GM12878 (cell line): ENCODE measurements around the gene HOXC9.

Experiments used
- ATF3 ChIP-seq: IDR thresholded peaks from 2 replicates; pipeline ENCODE4 v1.6.1; 2011; ENCODE audit warnings: low read depth, mild to moderate bottlenecking, low read length, moderate library complexity, borderline replicate concordance; ENCODE audit errors: extremely low read depth
- EZH2 ChIP-seq: IDR thresholded peaks from 2 replicates; pipeline ENCODE4 v1.6.1; 2012; ENCODE audit warnings: low read depth, mild to moderate bottlenecking, control low read depth, inconsistent platforms, low read length, borderline replicate concordance; ENCODE audit not compliant: control insufficient read depth
- NFYB ChIP-seq: IDR thresholded peaks from 2 replicates; pipeline ENCODE4 v1.6.1; 2011; ENCODE audit warnings: low read depth, mild to moderate bottlenecking, low read length, improper control_type of control experiment, moderate library complexity; ENCODE audit not compliant: insufficient read depth
- POLR2A ChIP-seq: IDR thresholded peaks from 2 replicates; pipeline ENCODE4 v1.6.1; 2011; ENCODE audit warnings: low read depth, mild to moderate bottlenecking, low read length
- POLR2AphosphoS5 ChIP-seq: IDR thresholded peaks from 2 replicates; pipeline ENCODE4 v1.6.1; 2011; ENCODE audit warnings: mild to moderate bottlenecking, low read length, inconsistent platforms
- SMAD1 ChIP-seq: fragments of 450-650 bp; IDR thresholded peaks from 2 replicates; pipeline ENCODE4 v1.6.1; 2018; ENCODE audit warnings: mild to moderate bottlenecking, low read depth; ENCODE audit not compliant: partially characterized antibody
- SMC3 ChIP-seq: IDR thresholded peaks from 2 replicates; pipeline ENCODE4 v1.6.1; 2011; ENCODE audit warnings: low read length, improper control_type of control experiment, borderline replicate concordance
- TCF12 ChIP-seq: IDR thresholded peaks from 2 replicates; pipeline ENCODE4 v1.6.1; 2011; ENCODE audit warnings: low read depth, mild to moderate bottlenecking, low read length
- USF2 ChIP-seq: IDR thresholded peaks from 2 replicates; pipeline ENCODE4 v1.6.1; 2011; ENCODE audit warnings: low read depth, low read length, improper control_type of control experiment, borderline replicate concordance
- ZBTB11 ChIP-seq: fragments of 450-650 bp; formaldehyde crosslinking; IDR thresholded peaks from 2 replicates; pipeline ENCODE4 v1.5.0; 2022; ENCODE audit warnings: mild to moderate bottlenecking, missing genetic modification characterization
- ZZZ3 ChIP-seq: IDR thresholded peaks from 2 replicates; pipeline ENCODE4 v1.6.1; 2011; ENCODE audit warnings: low read depth; ENCODE audit not compliant: control insufficient read depth, insufficient read length
- TF ChIP-seq, protein P1 (sequence below), 3 experiments: IDR thresholded peaks in 2 of 3; conservative IDR thresholded peaks in 1 of 3; 2 replicates each; pipeline ENCODE4 v1.5.1; 2011; ENCODE audit warnings: low read depth in 3 of 3, low read length in 3 of 3, mild to moderate bottlenecking in 3 of 3, control low read depth in 2 of 3, moderate library complexity in 2 of 3, inconsistent platforms in 1 of 3, mixed read lengths in 1 of 3; ENCODE audit not compliant: control insufficient read depth in 2 of 3, insufficient read depth in 1 of 3; ENCODE audit errors: extremely low read depth in 1 of 3
- TF ChIP-seq, protein P2 (sequence below): fragments of 450-650 bp; IDR thresholded peaks from 2 replicates; pipeline ENCODE4 v1.6.1; 2016; ENCODE audit warnings: mild to moderate bottlenecking
- TF ChIP-seq, protein P3 (sequence below): fragments of 450-650 bp; formaldehyde crosslinking; IDR thresholded peaks from 2 replicates; pipeline ENCODE4 v1.4.0; 2020; ENCODE audit warnings: mild to moderate bottlenecking, moderate library complexity

DNA sequence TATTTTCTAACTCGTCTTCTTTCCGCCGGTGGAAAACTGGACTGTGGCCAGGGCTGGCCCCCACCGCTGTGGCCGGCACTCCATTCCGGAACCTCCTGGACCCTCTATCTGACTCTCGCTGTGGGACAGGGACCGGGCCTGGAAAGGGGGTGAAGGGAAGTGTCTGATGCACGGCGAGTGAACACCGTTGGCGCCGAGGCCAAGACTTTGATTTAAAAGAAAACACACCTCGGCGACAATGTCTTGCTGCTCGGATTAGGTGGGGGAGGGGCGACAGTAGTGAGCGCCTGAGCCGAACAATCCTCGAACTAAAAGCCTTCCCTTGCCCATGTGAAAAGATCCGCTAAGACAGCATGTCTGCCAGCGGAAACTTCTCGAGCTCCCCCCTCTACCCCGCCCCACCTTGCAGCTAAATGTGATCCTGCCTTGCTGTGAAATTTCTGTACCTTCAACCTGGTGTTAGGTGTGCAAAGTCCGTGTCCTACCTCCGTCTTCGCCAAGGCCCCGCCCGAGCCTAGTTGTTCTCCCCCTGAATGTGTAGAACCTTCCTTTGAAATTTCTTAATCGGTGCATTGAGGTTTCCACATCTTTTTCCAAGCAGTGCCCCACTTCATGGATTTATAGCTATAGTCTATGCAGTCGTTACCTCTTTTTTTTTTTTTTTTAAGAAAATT, 24.3 kb upstream of the HOXC9 start:
- TF ChIP-seq ZZZ3 (no peak), POLR2A (no peak), SMAD1 (no peak), POLR2AphosphoS5 (no peak), ZBTB11 (CRISPR knock-in tag) (no peak), ATF3 (no peak), USF2 (no peak), EZH2 (no peak), SMC3 (no peak), NFYB (no peak), TCF12 (no peak)
- TF ChIP-seq, protein P1, sequence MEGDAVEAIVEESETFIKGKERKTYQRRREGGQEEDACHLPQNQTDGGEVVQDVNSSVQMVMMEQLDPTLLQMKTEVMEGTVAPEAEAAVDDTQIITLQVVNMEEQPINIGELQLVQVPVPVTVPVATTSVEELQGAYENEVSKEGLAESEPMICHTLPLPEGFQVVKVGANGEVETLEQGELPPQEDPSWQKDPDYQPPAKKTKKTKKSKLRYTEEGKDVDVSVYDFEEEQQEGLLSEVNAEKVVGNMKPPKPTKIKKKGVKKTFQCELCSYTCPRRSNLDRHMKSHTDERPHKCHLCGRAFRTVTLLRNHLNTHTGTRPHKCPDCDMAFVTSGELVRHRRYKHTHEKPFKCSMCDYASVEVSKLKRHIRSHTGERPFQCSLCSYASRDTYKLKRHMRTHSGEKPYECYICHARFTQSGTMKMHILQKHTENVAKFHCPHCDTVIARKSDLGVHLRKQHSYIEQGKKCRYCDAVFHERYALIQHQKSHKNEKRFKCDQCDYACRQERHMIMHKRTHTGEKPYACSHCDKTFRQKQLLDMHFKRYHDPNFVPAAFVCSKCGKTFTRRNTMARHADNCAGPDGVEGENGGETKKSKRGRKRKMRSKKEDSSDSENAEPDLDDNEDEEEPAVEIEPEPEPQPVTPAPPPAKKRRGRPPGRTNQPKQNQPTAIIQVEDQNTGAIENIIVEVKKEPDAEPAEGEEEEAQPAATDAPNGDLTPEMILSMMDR (IDR thresholded peaks at IDR 0.05 in 2 of 3, conservative IDR thresholded peaks at IDR 0.05 in 1 of 3; ENCODE audit: control insufficient read depth in 2 of 3, extremely low read depth in 1 of 3, insufficient read depth in 1 of 3, low read depth in 3 of 3, low read length in 3 of 3), result no peak
- TF ChIP-seq, protein P2, sequence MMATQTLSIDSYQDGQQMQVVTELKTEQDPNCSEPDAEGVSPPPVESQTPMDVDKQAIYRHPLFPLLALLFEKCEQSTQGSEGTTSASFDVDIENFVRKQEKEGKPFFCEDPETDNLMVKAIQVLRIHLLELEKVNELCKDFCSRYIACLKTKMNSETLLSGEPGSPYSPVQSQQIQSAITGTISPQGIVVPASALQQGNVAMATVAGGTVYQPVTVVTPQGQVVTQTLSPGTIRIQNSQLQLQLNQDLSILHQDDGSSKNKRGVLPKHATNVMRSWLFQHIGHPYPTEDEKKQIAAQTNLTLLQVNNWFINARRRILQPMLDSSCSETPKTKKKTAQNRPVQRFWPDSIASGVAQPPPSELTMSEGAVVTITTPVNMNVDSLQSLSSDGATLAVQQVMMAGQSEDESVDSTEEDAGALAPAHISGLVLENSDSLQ, result no peak
- TF ChIP-seq, protein P3, sequence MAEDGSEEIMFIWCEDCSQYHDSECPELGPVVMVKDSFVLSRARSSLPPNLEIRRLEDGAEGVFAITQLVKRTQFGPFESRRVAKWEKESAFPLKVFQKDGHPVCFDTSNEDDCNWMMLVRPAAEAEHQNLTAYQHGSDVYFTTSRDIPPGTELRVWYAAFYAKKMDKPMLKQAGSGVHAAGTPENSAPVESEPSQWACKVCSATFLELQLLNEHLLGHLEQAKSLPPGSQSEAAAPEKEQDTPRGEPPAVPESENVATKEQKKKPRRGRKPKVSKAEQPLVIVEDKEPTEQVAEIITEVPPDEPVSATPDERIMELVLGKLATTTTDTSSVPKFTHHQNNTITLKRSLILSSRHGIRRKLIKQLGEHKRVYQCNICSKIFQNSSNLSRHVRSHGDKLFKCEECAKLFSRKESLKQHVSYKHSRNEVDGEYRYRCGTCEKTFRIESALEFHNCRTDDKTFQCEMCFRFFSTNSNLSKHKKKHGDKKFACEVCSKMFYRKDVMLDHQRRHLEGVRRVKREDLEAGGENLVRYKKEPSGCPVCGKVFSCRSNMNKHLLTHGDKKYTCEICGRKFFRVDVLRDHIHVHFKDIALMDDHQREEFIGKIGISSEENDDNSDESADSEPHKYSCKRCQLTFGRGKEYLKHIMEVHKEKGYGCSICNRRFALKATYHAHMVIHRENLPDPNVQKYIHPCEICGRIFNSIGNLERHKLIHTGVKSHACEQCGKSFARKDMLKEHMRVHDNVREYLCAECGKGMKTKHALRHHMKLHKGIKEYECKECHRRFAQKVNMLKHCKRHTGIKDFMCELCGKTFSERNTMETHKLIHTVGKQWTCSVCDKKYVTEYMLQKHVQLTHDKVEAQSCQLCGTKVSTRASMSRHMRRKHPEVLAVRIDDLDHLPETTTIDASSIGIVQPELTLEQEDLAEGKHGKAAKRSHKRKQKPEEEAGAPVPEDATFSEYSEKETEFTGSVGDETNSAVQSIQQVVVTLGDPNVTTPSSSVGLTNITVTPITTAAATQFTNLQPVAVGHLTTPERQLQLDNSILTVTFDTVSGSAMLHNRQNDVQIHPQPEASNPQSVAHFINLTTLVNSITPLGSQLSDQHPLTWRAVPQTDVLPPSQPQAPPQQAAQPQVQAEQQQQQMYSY (CRISPR knock-in tag), result no peak
